Endometrium (tissue), 2 donors: ENCODE results near the gene KRT8.

Experiments
- FAIRE-seq: peaks from 2 replicates; lab custom pipeline; 2012; peaks lifted over from hg19 to GRCh38; lab: Jason Lieb, UNC
- donor health status: control.
- donor health status: control.

Gene KRT8

GRCh38 chr12:52847335-52848102 lies 57.4 kb downstream of the KRT8 start:
- no peak for FAIRE-seq
